Endodermal cell (in vitro differentiated cells): ENCODE measurements around the gene FBXW9. TPM values are rescaled to one million over a fixed set of nuclear protein-coding genes. Genes with fewer than 3 reads are reported as not detected.

Experiments
- DNase-seq: peaks from one replicate; pipeline ENCODE4 v3.0.0-alpha.2; 2017
- H3K27ac ChIP-seq: 2 replicates; pipeline ENCODE4 v1.5.1; 2013; ENCODE audit warnings: mild to moderate bottlenecking, low read depth, low read length, moderate library complexity
- H3K27me3 ChIP-seq: 2 replicates; pipeline ENCODE4 v1.6.1; 2013; ENCODE audit warnings: mild to moderate bottlenecking, low read length, moderate library complexity; ENCODE audit not compliant: insufficient read depth, control insufficient read depth, poor library complexity, severe bottlenecking
- H3K36me3 ChIP-seq: 2 replicates; pipeline ENCODE4 v1.7.0; 2013; ENCODE audit warnings: mild to moderate bottlenecking, low read length, moderate library complexity; ENCODE audit not compliant: control insufficient read depth, insufficient read depth
- H3K4me1 ChIP-seq: one replicate; pipeline ENCODE4 v1.7.0; 2013; ENCODE audit warnings: low read length; ENCODE audit not compliant: control insufficient read depth, insufficient read depth
- H3K4me3 ChIP-seq: 2 replicates; pipeline ENCODE4 v1.5.1; 2013; ENCODE audit warnings: mild to moderate bottlenecking, low read length, moderate library complexity
- H3K9ac ChIP-seq: 2 replicates; pipeline ENCODE4 v1.6.1; 2013; ENCODE audit warnings: mild to moderate bottlenecking, low read length, moderate library complexity; ENCODE audit not compliant: poor library complexity, severe bottlenecking; ENCODE audit errors: extremely low read depth
- H3K9me3 ChIP-seq: 2 replicates; pipeline ENCODE4 v1.6.1; 2013; ENCODE audit warnings: mild to moderate bottlenecking, low read length, moderate library complexity; ENCODE audit not compliant: control insufficient read depth
- H3K27ac Mint-ChIP-seq: 2 replicates; pipeline ENCODE4 v1.8.0; 2020; ENCODE audit warnings: mixed read lengths
- H3K27me3 Mint-ChIP-seq: 2 replicates; pipeline ENCODE4 v1.8.0; 2021; ENCODE audit warnings: mild to moderate bottlenecking, mixed read lengths; ENCODE audit not compliant: insufficient read depth
- H3K36me3 Mint-ChIP-seq: 2 replicates; pipeline ENCODE4 v1.8.0; 2020; ENCODE audit warnings: low read depth, mixed read lengths
- H3K4me1 Mint-ChIP-seq: 2 replicates; pipeline ENCODE4 v1.8.0; 2020; ENCODE audit warnings: mixed read lengths
- H3K4me3 Mint-ChIP-seq: 2 replicates; pipeline ENCODE4 v1.8.0; 2020; ENCODE audit warnings: mild to moderate bottlenecking, moderate library complexity, mixed read lengths
- H3K9me3 Mint-ChIP-seq: 2 replicates; pipeline ENCODE4 v1.8.0; 2020; ENCODE audit warnings: mild to moderate bottlenecking, mixed read lengths
- CTCF ChIP-seq: fragments of 200-600 bp; sonication (generic); conservative IDR thresholded peaks from 2 replicates; pipeline ENCODE4 v1.5.0; 2021; ENCODE audit warnings: antibody characterized with exemption, mild to moderate bottlenecking
- WGBS, 2 experiments: methylation state at CpG; one replicate each; pipeline versions ENCODE4 v1.1.5 to v1.1.7; 2013; ENCODE audit warnings: missing lambda C conversion rate in 2 of 2, mixed read lengths in 1 of 2; ENCODE audit not compliant: insufficient coverage in 1 of 2, insufficient read length in 1 of 2; 5-methylcytosine and 5-hydroxymethylcytosine counted together
- long read RNA-seq, 4 experiments: library from polyadenylated mRNA in 2 of 4; library from RNA in 1 of 4; library from capped mRNA in 1 of 4; stranded (forward) in 3 of 4; unstranded in 1 of 4; transcript quantifications; one replicate each; pipeline ENCODE4 v2.0.0, GENCODE V29; 2020 to 2021; ENCODE audit warnings: inconsistent platforms in 1 of 4
- polyA plus RNA-seq, 2 experiments: library from polyadenylated mRNA; stranded (reverse); fragments of 50-300 nt; gene quantifications; one replicate each; pipeline ENCODE4 v1.2.3, GENCODE V29; 2013
- total RNA-seq, 2 donors: library from RNA; stranded (reverse); fragmentation: NEBNext Ultra II Directional in 1 of 2; extraction: Animal tissue kit (Norgen Biotek cat#: 25700) in 1 of 2; gene quantifications; 2 replicates in 1 of 2; 3 replicates in 1 of 2; pipeline ENCODE4 v1.2.1, GENCODE V29; 2021

Gene FBXW9
- 10 to 100 TPM; 12.6 to 14.7 TPM for total RNA-seq
- 18.6 TPM for polyA plus RNA-seq (2013, experiment 1 of 2)
- polyA plus RNA-seq (2013, experiment 2 of 2), result 20.8 TPM
- long read RNA-seq, experiment 1, transcript FBXW9-201 (10 exons, 1,738 nt), result major isoform, 10 of 18 reads
- long read RNA-seq, experiment 1, partial matches to known transcripts, result 7 of 18 reads
- long read RNA-seq, experiment 1, other reads (novel, unspliced or antisense), result 1 of 18 reads
- long read RNA-seq, experiment 2, transcript FBXW9-201 (10 exons, 1,738 nt), result major isoform, 42 of 45 reads
- long read RNA-seq, experiment 2, partial matches to known transcripts, result 1 of 45 reads
- long read RNA-seq, experiment 2, other reads (novel, unspliced or antisense), result 2 of 45 reads
- long read RNA-seq, experiment 3, transcript FBXW9-201 (10 exons, 1,738 nt), result major isoform, 105 of 121 reads
- long read RNA-seq, experiment 3, partial matches to known transcripts, result 2 of 121 reads
- long read RNA-seq, experiment 3, other reads (novel, unspliced or antisense), result 14 of 121 reads
- long read RNA-seq, experiment 4, transcript FBXW9-201 (10 exons, 1,738 nt), result major isoform, 46 of 52 reads
- long read RNA-seq, experiment 4, partial matches to known transcripts, result 2 of 52 reads
- long read RNA-seq, experiment 4, other reads (novel, unspliced or antisense), result 4 of 52 reads

DNA sequence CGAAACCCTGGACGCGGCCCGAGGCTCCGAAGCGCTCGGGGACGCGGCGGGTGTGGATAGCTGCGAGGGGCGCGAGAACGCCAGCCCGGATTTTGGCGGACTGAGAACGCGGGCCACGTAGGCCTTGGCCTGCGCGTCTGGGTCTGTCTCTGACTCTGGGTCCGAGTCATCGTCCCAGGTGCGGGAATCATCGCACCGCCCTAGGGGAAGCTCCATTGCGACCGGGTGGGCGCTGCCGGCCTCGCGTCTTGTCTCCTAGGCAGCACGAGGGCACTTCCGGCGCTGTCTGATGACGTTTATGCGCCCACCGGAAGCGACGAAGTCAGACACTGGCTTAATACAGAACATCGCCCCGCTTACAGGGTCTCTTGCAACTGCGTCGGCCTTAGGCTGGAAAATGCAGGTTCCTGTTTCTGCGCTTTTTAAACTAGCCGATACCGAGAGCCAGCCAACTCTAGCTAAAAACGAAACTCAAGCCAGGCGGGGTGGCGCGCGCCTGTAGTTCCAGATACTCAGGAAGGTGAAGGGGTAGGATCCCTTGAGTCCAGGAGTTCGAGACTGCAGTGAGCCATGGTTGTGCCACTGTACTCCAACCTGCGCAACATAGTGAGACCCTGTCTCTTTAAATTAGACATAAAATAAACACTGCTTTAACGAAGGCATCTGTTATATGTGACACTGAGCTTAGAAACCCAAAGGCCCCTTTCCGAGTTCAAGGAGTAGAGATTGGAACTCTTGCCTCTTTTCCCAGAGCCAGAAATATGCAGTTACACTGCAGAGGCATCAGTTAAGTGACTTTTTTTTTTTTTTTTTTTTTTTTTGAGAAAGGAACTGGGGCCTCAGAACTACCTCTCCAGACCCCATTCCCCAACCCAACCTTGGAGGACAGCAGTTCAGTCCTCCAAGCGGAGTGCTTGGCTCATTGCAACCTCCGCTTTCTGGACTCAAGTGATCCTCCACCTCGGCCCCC, at the start of gene FBXW9:
FBXW9 (minus strand) TSS at position 266 of the 970 bp plus-strand sequence; CDS start at position 216, 50 bp downstream.
- Histone ChIP-seq H3K4me1 (no peaks in the 10 kb centered on the region), H3K36me3 (peaks cover 36% of the 10 kb centered on the region), H3K27ac (peak within 1 kb of the TSS; percentile 83), H3K9me3 (no peaks in the 10 kb centered on the region), H3K4me3 (peak within 1 kb of the TSS; percentile 91), H3K9ac (peak within 1 kb of the TSS; percentile 83), H3K27me3 (no peaks in the 10 kb centered on the region)
- Mint-ChIP-seq H3K27ac (peak within 1 kb of the TSS; percentile 97), H3K4me3 (peak within 1 kb of the TSS; percentile 77), H3K4me1 (peaks cover 2% of the 10 kb centered on the region), H3K9me3 (no peaks in the 10 kb centered on the region), H3K27me3 (no peaks in the 10 kb centered on the region), H3K36me3 (peaks cover 26% of the 10 kb centered on the region)
- DNase-seq, result peak; percentile 98
- 10 to 14% methylated on average over 21 to 59 of the region's 59 CpGs for WGBS, 2 experiments
- TF ChIP-seq CTCF, result no peak

DNA sequence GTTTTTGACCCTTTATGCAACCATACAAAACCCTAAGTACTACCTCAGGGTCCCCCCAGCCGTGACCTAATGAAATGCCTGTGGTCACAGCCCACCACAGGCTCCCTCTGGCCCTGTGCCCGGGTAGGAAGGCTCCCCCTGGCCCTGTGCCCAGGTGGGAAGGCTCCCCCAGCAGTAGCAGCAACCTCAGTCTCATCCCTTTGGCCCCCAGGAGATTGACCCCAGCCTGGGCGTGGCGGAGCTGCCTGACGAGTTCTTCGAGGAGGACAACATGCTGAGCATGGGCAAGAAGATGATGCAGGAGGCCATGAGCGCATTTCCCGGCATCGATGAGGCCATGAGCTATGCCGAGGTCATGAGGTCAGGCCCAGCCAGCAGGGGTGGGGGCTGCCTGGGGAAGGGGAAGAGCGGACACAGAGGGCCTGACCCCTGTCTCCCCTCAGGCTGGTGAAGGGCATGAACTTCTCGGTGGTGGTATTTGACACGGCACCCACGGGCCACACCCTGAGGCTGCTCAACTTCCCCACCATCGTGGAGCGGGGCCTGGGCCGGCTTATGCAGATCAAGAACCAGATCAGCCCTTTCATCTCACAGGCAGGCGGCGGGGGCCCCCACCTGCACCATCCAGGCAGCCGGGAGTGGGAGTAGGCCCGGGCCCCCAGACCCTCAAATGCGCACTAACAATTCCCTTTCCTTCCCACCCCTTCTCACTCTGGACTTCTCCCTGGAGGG, 48.9 kb upstream of the FBXW9 start:
- no peak overlapping the region for H3K9ac ChIP-seq
- Mint-ChIP-seq H3K4me3 (no peak overlapping the region), H3K36me3 (peaks cover 55% of the 10 kb centered on the region), H3K27ac (no peak overlapping the region), H3K27me3 (peaks cover 10% of the 10 kb centered on the region), H3K4me1 (peaks cover 4% of the 10 kb centered on the region), H3K9me3 (peaks cover 15% of the 10 kb centered on the region)
- DNase-seq, result no peak
- peaks cover 11% of the 10 kb centered on the region for H3K27me3 ChIP-seq
- H3K4me1 ChIP-seq, result no peaks in the 10 kb centered on the region
- H3K4me3 ChIP-seq, result no peak overlapping the region
- peaks cover 16% of the 10 kb centered on the region for H3K9me3 ChIP-seq
- TF ChIP-seq CTCF, result no peak
- peaks cover 51% of the 10 kb centered on the region for H3K36me3 ChIP-seq
- no peak overlapping the region for H3K27ac ChIP-seq
- WGBS, 2 experiments, result 92 to 95% methylated on average over 8 to 22 of the region's 22 CpGs
